Naive thymus-derived CD4-positive, alpha-beta T cell (primary cell): Measurements from ENCODE around the gene SERPINE2. TPM values are rescaled to one million over a fixed set of nuclear protein-coding genes. Genes with fewer than 3 reads are reported as not detected.

ENCODE experiments used
- ATAC-seq: fragments of 150-1000 bp; cut with Tn5 transposase; 2 replicates; pipeline ENCODE4 v1.10.0; 2021; ENCODE audit warnings: mild to moderate bottlenecking, moderate library complexity
- CTCF ChIA-PET: fragments of 350-600 bp; sonication (Branson Sonifier 250); formaldehyde crosslinking; loops from one replicate; lab custom pipeline; 2021; ENCODE audit warnings: antibody characterized with exemption; lab: Charles Lee
- POLR2A ChIA-PET: fragments of 350-600 bp; sonication (Branson Sonifier 250); formaldehyde crosslinking; loops from one replicate; lab custom pipeline; 2021; ENCODE audit warnings: antibody characterized with exemption, inconsistent platforms; lab: Charles Lee
- DNase-seq, 9 donors: peaks; one replicate each; pipeline versions ENCODE4 v3.0.0 to v3.0.0-alpha.2; 2020 to 2022; ENCODE audit warnings: mixed read lengths in 1 of 9
- H3K27ac ChIP-seq: one replicate; pipeline ENCODE4 v1.7.0; 2013; ENCODE audit warnings: mild to moderate bottlenecking, low read depth, low read length, moderate library complexity
- H3K27me3 ChIP-seq, 2 donors: one replicate each; pipeline ENCODE4 v1.7.0; 2013; ENCODE audit warnings: low read length in 2 of 2, mild to moderate bottlenecking in 2 of 2, moderate library complexity in 2 of 2; ENCODE audit not compliant: control insufficient read depth in 2 of 2, insufficient read depth in 2 of 2
- H3K36me3 ChIP-seq, 3 experiments: 1 replicate in 2 of 3; 2 replicates in 1 of 3; pipeline ENCODE4 v1.7.0; 2013; ENCODE audit warnings: low read length in 3 of 3, mild to moderate bottlenecking in 3 of 3, moderate library complexity in 1 of 3; ENCODE audit not compliant: insufficient read depth in 3 of 3, control insufficient read depth in 2 of 3
- H3K4me1 ChIP-seq, 2 donors: one replicate each; pipeline ENCODE4 v1.7.0; 2013; ENCODE audit warnings: low read length in 2 of 2, mild to moderate bottlenecking in 2 of 2, moderate library complexity in 1 of 2; ENCODE audit not compliant: control insufficient read depth in 2 of 2, insufficient read depth in 2 of 2
- H3K4me3 ChIP-seq: 2 replicates; pipeline ENCODE4 v1.7.0; 2013; ENCODE audit warnings: mild to moderate bottlenecking, low read length
- H3K9me3 ChIP-seq, 3 experiments: 1 replicate in 2 of 3; 2 replicates in 1 of 3; pipeline ENCODE4 v1.7.0; 2013; ENCODE audit warnings: low read length in 3 of 3; ENCODE audit not compliant: control insufficient read depth in 2 of 3
- H3K27ac Mint-ChIP-seq, 9 donors: one replicate each; pipeline ENCODE4 v1.8.0; 2020 to 2022; ENCODE audit warnings: mixed read lengths in 9 of 9, mild to moderate bottlenecking in 8 of 9, moderate library complexity in 5 of 9, inconsistent platforms in 2 of 9
- H3K27me3 Mint-ChIP-seq, 5 donors: one replicate each; pipeline ENCODE4 v1.8.0; 2021 to 2022; ENCODE audit warnings: mixed read lengths in 5 of 5, mild to moderate bottlenecking in 1 of 5
- H3K36me3 Mint-ChIP-seq, 5 donors: one replicate each; pipeline ENCODE4 v1.8.0; 2020 to 2022; ENCODE audit warnings: mixed read lengths in 5 of 5, mild to moderate bottlenecking in 3 of 5, inconsistent platforms in 1 of 5
- H3K4me1 Mint-ChIP-seq, 7 donors: one replicate each; pipeline ENCODE4 v1.8.0; 2020 to 2022; ENCODE audit warnings: mixed read lengths in 7 of 7, mild to moderate bottlenecking in 3 of 7, inconsistent platforms in 1 of 7
- H3K4me3 Mint-ChIP-seq, 10 donors: one replicate each; pipeline ENCODE4 v1.8.0; 2020 to 2022; ENCODE audit warnings: mild to moderate bottlenecking in 10 of 10, mixed read lengths in 10 of 10, moderate library complexity in 6 of 10, inconsistent platforms in 2 of 10
- H3K9me3 Mint-ChIP-seq, 11 donors: one replicate each; pipeline ENCODE4 v1.8.0; 2020 to 2022; ENCODE audit warnings: mixed read lengths in 11 of 11, mild to moderate bottlenecking in 4 of 11, inconsistent platforms in 1 of 11, moderate library complexity in 1 of 11
- intact Hi-C, 2 donors: fragments of 100-400 bp; cut with micrococcal nuclease; formaldehyde crosslinking; loops; one replicate each; pipeline ENCODE4 v1.15.1; 2023
- polyA plus RNA-seq, 2 donors: library from polyadenylated mRNA; unstranded; fragments of 300-500 nt; fragmentation: Illumina TruSeq; gene quantifications; one replicate each; pipeline ENCODE4 v1.2.3, GENCODE V29; 2021
- total RNA-seq, 6 experiments: library from RNA in 5 of 6; stranded (reverse) in 5 of 6; gene quantifications; 1 replicate in 5 of 6; 2 replicates in 1 of 6; pipeline ENCODE4 v1.2.3 and lab custom pipeline; 2021 to 2026

The SERPINE2 gene
- total and polyA plus RNA-seq, 7 experiments from 2014 or later: 5.2 to 46.7 (median 14.7) TPM

- intact Hi-C loops: loop anchor here (1.0 to 10.0 kb wide), 4 partner anchors 12 to 246 kb away; partner anchors contain the start of gene AP1S3 (in 1 of the 2)
- no peaks in the 10 kb centered on the region for H3K36me3 ChIP-seq
- POLR2A ChIA-PET: interaction anchor here (1.1 to 1.4 kb wide), 2 partner anchors 46 to 75 kb away, joined by 3 to 4 read pairs; no protein-coding TSS in a partner anchor
- no peaks in the 10 kb centered on the region for H3K9me3 ChIP-seq
- peak overlapping the region in 1 of 9 donors; percentile 64 for H3K27ac Mint-ChIP-seq
- peak in 1 of 9 donors; percentile 28 for DNase-seq
- peak overlapping the region; percentile 45 for H3K27ac ChIP-seq
- peaks cover 17 to 45% (median 36%) of the 10 kb centered on the region in 7 donors for H3K4me1 Mint-ChIP-seq
- peak overlapping the region in 3 of 10 donors; percentile 86 to 92 (median 91) for H3K4me3 Mint-ChIP-seq
- peaks cover 0 to 4% (median 0%) of the 10 kb centered on the region in 5 donors for H3K36me3 Mint-ChIP-seq
- peaks cover 0 to 45% (median 6%) of the 10 kb centered on the region in 5 donors for H3K27me3 Mint-ChIP-seq
- peak; percentile 17 for ATAC-seq
- H3K27me3 ChIP-seq: peaks cover 0 to 4% of the 10 kb centered on the region in 2 donors
- peak overlapping the region; percentile 65 for H3K4me3 ChIP-seq
- no peaks in the 10 kb centered on the region for H3K9me3 Mint-ChIP-seq
- CTCF ChIA-PET: interaction anchor here (0.7 to 1.2 kb wide), 2 partner anchors 46 to 495 kb away, joined by 3 to 4 read pairs; no protein-coding TSS in a partner anchor
- H3K4me1 ChIP-seq: peaks cover 0 to 5% of the 10 kb centered on the region in 2 donors
Observed at GRCh38 chr2:224038830-224039079, 331 bp downstream of the SERPINE2 start.

DNA sequence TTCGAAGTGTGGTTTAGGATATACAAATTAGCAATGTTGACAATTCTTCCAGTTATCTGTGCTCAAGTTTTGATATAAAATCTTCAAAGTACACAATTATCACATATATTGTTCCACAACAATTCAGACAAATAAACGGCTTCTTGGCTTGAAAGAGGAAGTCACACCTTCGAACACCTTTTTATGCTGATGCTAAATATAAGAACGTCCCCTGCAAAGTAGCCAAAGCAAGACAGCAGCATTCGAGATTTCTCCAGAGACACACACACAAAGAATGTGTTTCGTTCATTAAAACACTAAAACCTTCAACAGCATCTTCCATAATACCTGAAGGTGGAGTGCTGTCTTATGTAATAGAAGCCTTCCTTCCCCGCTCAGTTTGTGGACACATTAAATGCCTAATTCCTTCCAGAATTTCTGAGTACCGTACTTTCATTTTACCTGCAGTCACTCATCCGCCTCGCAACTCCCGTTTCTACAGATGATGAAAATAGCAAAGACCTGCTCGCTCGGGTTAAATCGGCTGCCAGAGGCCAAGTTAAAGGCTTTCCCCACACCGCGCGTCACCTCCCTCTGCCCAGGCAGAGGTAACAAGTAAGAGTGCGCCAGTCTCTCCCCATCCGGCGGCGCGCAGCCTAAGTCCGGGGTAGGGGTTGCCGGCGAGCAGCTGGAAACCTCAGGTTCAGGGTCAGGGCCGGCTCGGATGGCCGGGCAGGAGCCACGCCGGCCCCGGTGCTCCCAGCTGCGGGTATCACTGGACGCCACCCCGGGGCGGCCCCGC is 847 bp downstream of the SERPINE2 start:
- H3K36me3 Mint-ChIP-seq: peaks cover 0 to 4% (median 0%) of the 10 kb centered on the region in 5 donors
- intact Hi-C loops: loop anchor here (1.0 to 10.0 kb wide), 2 partner anchors 12 to 203 kb away; partner anchors contain the start of gene AP1S3 (in 1 of the 2)
- ChIA-PET POLR2A (interaction anchor here (1.4 kb wide), 1 partner anchor 45 kb away, joined by 4 read pairs; no protein-coding TSS in a partner anchor), CTCF (interaction anchor here (1.2 kb wide), 1 partner anchor 45 kb away, joined by 4 read pairs; no protein-coding TSS in a partner anchor)
- peak; percentile 66 for ATAC-seq
- Histone ChIP-seq H3K4me3 (peak overlapping the region; percentile 65), H3K27ac (peak overlapping the region; percentile 45), H3K4me1 (peaks cover 0 to 5% of the 10 kb centered on the region in 2 donors), H3K27me3 (peaks cover 0 to 4% of the 10 kb centered on the region in 2 donors), H3K36me3 (no peaks in the 10 kb centered on the region), H3K9me3 (no peaks in the 10 kb centered on the region)
- H3K9me3 Mint-ChIP-seq: no peaks in the 10 kb centered on the region
- peaks cover 20 to 50% (median 41%) of the 10 kb centered on the region in 7 donors for H3K4me1 Mint-ChIP-seq
- peak overlapping the region in 8 of 9 donors; percentile 37 to 84 (median 67) for H3K27ac Mint-ChIP-seq
- H3K4me3 Mint-ChIP-seq: peak overlapping the region; percentile 86 to 99 (median 92)
- peaks cover 0 to 40% (median 5%) of the 10 kb centered on the region in 5 donors for H3K27me3 Mint-ChIP-seq
- peak; percentile 17 to 62 (median 45) for DNase-seq

DNA sequence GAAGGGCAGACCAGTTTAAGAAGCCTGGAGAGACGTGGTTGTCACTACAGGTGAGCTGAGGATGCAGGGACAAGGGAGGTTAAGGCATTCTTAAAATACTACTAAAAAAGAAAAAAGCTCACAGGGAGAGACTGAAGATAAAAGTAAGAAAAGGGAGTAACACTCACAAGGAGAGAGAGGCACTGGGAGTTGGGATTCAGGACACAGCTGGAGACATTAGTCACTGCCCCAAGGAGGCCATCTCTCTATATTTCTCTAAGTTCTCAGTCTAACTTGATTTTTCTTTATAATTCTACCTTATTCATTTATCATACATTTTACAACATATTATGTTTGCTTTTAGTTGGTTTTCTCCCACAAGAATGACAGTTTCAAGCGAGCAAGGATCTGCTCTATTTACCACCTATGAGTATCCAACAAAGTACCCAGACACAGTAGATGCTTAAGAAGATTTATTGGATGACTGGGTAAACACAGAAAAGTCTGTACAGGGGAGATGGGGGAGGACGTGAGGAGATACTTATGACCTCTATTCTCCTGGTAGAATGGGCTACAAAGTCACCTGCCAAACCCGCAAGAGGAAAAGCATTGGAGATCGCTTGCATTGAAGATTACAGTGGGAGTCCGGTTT is 2.2 kb downstream of the SERPINE2 start:
- intact Hi-C loops: loop anchor here in 1 of 2 donors (10.0 kb wide), 1 partner anchor 202 kb away; the partner anchor contains the start of gene AP1S3
- Mint-ChIP-seq H3K27ac (peak overlapping the region in 2 of 9 donors; percentile 37 to 57), H3K36me3 (peaks cover 0 to 4% (median 0%) of the 10 kb centered on the region in 5 donors), H3K4me3 (peak overlapping the region; percentile 34 to 92 (median 66)), H3K9me3 (no peaks in the 10 kb centered on the region), H3K4me1 (peaks cover 21 to 64% (median 55%) of the 10 kb centered on the region in 7 donors), H3K27me3 (peaks cover 0 to 27% (median 5%) of the 10 kb centered on the region in 5 donors)
- no peak overlapping the region for H3K27ac ChIP-seq
- ATAC-seq: no peak
- no peaks in the 10 kb centered on the region for H3K9me3 ChIP-seq
- H3K4me3 ChIP-seq: no peak overlapping the region
- H3K4me1 ChIP-seq: peaks cover 0 to 11% of the 10 kb centered on the region in 2 donors
- ChIA-PET CTCF (no interaction called here), POLR2A (no interaction called here)
- no peaks in the 10 kb centered on the region for H3K36me3 ChIP-seq
- peaks cover 0 to 10% of the 10 kb centered on the region in 2 donors for H3K27me3 ChIP-seq
- DNase-seq: no peak

GRCh38 chr2:224034017-224034416 is 5.1 kb downstream of the SERPINE2 start:
- no peak for DNase-seq
- ChIA-PET POLR2A (no interaction called here), CTCF (no interaction called here)
- Mint-ChIP-seq H3K36me3 (peaks cover 0 to 12% (median 0%) of the 10 kb centered on the region in 5 donors), H3K9me3 (peaks cover 0 to 2% (median 0%) of the 10 kb centered on the region in 11 donors), H3K4me1 (peaks cover 20 to 71% (median 51%) of the 10 kb centered on the region in 7 donors), H3K27ac (peak overlapping the region in 1 of 9 donors; percentile 45), H3K27me3 (peaks cover 0 to 22% (median 3%) of the 10 kb centered on the region in 5 donors), H3K4me3 (peak overlapping the region in 3 of 10 donors; percentile 3 to 66 (median 23))
- no peak overlapping the region for H3K4me3 ChIP-seq
- H3K36me3 ChIP-seq: no peaks in the 10 kb centered on the region
- H3K27me3 ChIP-seq: peaks cover 0 to 6% of the 10 kb centered on the region in 2 donors
- H3K4me1 ChIP-seq: peaks cover 0 to 11% of the 10 kb centered on the region in 2 donors
- H3K9me3 ChIP-seq: no peaks in the 10 kb centered on the region
- no peak for ATAC-seq
- no peak overlapping the region for H3K27ac ChIP-seq
- intact Hi-C loops: loop anchor here in 1 of 2 donors (10.0 kb wide), 1 partner anchor 199 kb away; the partner anchor contains the start of gene AP1S3

DNA sequence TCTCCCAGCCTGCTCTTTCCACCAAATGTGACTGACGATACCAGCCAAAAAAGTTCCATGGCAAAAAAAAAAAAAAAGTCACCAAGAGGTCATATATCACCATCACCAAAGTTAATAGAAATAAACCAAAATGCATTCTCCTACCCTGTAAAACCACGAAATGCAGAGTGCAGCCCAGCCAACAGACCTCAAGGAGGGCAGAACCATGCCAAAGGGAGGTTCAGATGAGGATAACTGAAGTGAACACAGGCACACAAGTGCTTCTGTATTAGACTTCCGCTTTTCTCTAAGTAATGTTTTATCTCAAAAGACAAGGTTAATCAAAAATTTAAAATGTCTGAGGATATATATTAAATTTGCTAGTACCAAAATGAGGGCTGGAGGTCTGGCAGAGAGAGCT is 5.5 kb downstream of the SERPINE2 start:
- peaks cover 0 to 6% of the 10 kb centered on the region in 2 donors for H3K27me3 ChIP-seq
- peaks cover 20 to 75% (median 56%) of the 10 kb centered on the region in 7 donors for H3K4me1 Mint-ChIP-seq
- peaks cover 0 to 13% (median 0%) of the 10 kb centered on the region in 5 donors for H3K36me3 Mint-ChIP-seq
- peaks cover 0 to 11% of the 10 kb centered on the region in 2 donors for H3K4me1 ChIP-seq
- H3K4me3 ChIP-seq: no peak overlapping the region
- H3K27ac ChIP-seq: no peak overlapping the region
- peak overlapping the region in 7 of 10 donors; percentile 3 to 66 (median 49) for H3K4me3 Mint-ChIP-seq
- H3K9me3 ChIP-seq: no peaks in the 10 kb centered on the region
- H3K27ac Mint-ChIP-seq: peak overlapping the region in 2 of 9 donors; percentile 29 to 45
- H3K9me3 Mint-ChIP-seq: peaks cover 0 to 2% (median 0%) of the 10 kb centered on the region in 11 donors
- ChIA-PET CTCF (no interaction called here), POLR2A (no interaction called here)
- DNase-seq (no peak), ATAC-seq (no peak)
- intact Hi-C loops: loop anchor here in 1 of 2 donors (10.0 kb wide), 1 partner anchor 199 kb away; the partner anchor contains the start of gene AP1S3
- H3K27me3 Mint-ChIP-seq: peaks cover 0 to 22% (median 3%) of the 10 kb centered on the region in 5 donors
- H3K36me3 ChIP-seq: no peaks in the 10 kb centered on the region

DNA sequence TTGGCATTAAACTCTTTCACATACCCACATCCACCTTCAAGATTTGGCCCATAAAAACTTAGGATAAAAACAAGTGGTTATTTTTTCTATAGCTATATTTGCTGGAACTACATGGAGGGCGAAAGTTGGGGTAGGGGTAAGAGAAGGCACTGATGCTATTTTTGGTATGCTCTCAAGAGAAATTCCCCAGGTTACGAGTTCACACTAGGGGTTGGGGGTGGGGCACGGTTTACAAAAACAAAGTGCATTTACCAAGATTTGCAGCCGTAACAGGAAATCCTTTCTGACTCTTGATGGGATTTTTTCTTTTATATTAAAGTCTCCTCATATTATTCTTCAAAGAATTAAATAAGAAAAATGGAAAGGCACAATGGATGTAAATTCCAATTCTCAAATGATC is 6.8 kb downstream of the SERPINE2 start:
- H3K27me3 ChIP-seq: peaks cover 0 to 6% of the 10 kb centered on the region in 2 donors
- CTCF ChIA-PET: interaction anchor here (1.1 kb wide), 1 partner anchor 336 kb away, joined by 3 read pairs; no protein-coding TSS in a partner anchor
- no peak for ATAC-seq
- Mint-ChIP-seq H3K4me3 (peak overlapping the region in 4 of 10 donors; percentile 6 to 66 (median 33)), H3K9me3 (peaks cover 0 to 2% (median 0%) of the 10 kb centered on the region in 11 donors), H3K4me1 (peaks cover 18 to 75% (median 56%) of the 10 kb centered on the region in 7 donors), H3K27ac (peak overlapping the region in 5 of 9 donors; percentile 9 to 56 (median 29)), H3K36me3 (peaks cover 0 to 18% (median 0%) of the 10 kb centered on the region in 5 donors), H3K27me3 (peaks cover 0 to 16% (median 0%) of the 10 kb centered on the region in 5 donors)
- H3K4me3 ChIP-seq: no peak overlapping the region
- no peak overlapping the region for H3K27ac ChIP-seq
- H3K4me1 ChIP-seq: peaks cover 0 to 22% of the 10 kb centered on the region in 2 donors
- intact Hi-C loops: loop anchor here in 1 of 2 donors (10.0 kb wide), 1 partner anchor 197 kb away; the partner anchor contains the start of gene AP1S3
- peak in 4 of 9 donors; percentile 25 to 29 (median 26) for DNase-seq
- POLR2A ChIA-PET: no interaction called here
- no peaks in the 10 kb centered on the region for H3K36me3 ChIP-seq
- no peaks in the 10 kb centered on the region for H3K9me3 ChIP-seq
